HPDE6-E6E7 (cell line): ENCODE results near the gene SPAG16.

Experiments used
- DNase-seq: peaks from one replicate; pipeline ENCODE4 v3.0.0; 2011; ENCODE audit warnings: missing footprints; ENCODE audit errors: extremely low spot score

The SPAG16 gene

DNA sequence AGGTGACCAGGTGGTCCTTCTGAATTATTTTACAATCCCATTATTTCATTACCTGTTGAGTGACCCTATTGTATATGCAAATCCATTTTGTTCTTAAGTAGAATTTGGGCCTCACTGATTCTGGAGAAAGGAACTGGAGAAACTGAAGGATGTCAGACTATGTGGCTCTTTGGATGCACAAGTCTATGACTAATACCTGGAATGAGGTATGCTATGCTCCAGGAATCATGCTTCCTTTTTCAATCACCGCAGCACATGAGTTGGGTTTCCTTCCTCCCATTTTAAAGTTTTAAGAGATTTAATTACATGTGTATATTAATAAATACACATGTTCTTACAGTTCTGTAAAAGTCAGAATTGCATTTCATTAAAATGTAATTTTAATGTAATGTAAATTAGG lies 872.7 kb downstream of the SPAG16 start:
- DNase-seq: peak; percentile 2

DNA sequence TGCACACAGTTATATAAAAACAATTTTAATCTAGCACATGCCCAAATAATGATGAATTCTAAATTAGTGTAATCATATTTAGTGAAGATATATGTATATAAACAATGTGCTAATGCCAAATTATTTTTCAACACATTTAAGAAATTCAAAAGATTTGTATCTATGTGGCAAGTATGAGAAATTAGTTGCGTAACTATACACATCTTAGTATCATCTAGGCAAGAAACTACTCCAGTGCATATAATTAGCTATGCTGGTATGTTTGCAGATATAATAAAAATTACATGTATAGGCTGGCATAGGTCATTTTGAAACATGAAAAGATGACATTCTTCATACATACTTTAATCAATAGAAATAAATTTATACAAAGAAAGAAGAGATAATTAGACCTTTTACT lies 874.6 kb downstream of the SPAG16 start:
- DNase-seq: no peak

GRCh38 chr2:214169281-214169680 lies 885.0 kb downstream of the SPAG16 start:
- DNase-seq: no peak

- DNase-seq: no peak
These were observed 885.5 kb downstream of the SPAG16 start for GRCh38 chr2:214169736-214170135.

DNA sequence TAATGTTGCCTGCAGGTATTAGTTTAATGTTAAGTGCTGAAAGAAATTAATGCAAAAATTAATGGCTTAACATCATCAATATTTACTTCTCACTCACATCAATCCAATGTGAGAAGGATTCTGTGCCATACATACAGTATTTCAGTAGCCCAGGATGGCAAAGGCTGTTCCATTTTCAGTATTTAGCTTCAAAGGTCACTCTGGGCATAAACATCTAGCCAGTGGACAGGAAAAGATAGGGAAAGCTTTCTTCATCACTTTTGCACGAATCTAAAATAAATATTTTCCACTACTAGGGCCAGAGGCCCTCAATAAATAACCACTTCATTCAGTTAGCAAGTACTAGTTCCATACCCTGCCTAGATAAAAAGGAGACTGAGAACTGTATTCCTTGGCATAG lies 890.3 kb downstream of the SPAG16 start:
- no peak for DNase-seq

- DNase-seq: no peak
These were observed 895.8 kb downstream of the SPAG16 start for GRCh38 chr2:214180071-214180470.

DNA sequence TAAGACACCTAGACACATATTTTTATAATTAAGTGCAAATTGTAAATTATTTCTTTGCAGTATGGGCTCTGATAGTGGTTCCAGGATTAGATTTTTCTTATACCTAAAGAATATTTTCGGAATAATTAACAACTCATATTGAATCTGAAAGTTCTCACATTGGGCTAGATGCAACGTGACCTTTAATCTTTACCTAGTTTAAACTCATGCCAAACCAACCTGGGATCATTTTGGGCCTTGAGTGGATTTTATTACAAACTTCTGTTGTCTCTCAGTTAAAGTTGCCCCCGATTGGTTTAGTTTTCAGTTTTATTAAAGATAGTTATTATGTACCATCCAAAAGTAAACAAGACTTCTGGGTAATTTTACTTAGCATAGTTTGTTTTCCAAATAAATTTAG lies 896.4 kb downstream of the SPAG16 start:
- DNase-seq: no peak

- no peak for DNase-seq
These were observed 900.2 kb downstream of the SPAG16 start for GRCh38 chr2:214184461-214184860.

GRCh38 chr2:214185546-214185945 lies 901.3 kb downstream of the SPAG16 start:
- DNase-seq: no peak

GRCh38 chr2:214192711-214193110 lies 908.4 kb downstream of the SPAG16 start:
- no peak for DNase-seq

DNA sequence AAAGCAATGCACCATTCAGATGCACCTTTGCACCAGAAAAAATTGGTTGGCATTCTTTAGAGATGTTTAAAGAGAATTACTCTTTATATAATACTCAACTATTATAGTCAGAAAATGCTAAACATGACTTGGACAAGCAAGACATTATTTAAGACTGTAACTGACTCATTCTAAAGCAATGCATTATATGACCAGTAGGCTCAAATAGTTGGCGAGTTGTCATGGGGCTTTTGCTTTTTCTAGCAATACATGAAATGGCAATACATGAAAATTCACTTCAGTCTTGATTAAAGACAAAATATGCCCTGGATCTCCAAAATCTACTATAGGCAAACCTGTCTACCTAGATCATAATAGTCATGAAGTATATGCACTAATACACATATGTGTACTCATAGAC lies 909.7 kb downstream of the SPAG16 start:
- no peak for DNase-seq

DNA sequence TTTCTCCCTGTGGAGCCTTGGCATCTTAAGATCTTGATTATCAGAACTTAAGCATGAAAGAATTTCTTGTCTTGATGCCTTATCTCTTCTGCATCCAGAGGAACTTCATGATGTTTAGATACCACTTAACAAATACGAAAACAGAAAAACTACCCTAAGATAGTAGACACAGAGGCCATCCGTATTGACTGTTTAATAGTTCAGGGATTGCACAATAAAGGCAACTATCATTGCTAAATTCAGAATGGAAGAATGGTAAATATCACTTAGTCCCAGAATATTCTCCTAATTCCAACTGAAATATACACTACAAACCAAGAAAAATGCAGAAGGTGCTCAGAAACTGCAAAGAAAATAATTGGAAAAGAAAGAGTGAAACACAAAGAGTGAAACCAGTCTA lies 912.0 kb downstream of the SPAG16 start:
- no peak for DNase-seq

DNA sequence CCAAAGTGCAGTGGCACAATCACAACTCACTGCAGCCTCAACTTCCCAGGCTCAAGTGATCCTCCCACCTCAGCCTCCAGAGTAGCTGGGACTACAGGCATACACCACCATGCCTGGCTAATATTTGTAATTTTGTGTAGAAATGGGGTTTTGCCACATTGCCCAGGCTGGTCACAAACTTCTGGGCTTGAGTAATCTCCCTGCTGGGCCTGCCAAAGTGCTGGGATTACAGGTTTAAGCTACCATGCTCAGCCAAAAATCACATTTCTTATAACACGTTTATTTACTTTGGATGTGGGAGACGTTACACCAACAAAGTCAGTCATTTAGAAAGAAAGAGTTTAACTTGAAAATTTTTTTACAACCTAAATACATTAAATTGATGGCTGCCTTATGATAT lies 917.6 kb downstream of the SPAG16 start:
- DNase-seq: no peak

- no peak for DNase-seq
These were observed 919.0 kb downstream of the SPAG16 start for GRCh38 chr2:214203214-214203613.

DNA sequence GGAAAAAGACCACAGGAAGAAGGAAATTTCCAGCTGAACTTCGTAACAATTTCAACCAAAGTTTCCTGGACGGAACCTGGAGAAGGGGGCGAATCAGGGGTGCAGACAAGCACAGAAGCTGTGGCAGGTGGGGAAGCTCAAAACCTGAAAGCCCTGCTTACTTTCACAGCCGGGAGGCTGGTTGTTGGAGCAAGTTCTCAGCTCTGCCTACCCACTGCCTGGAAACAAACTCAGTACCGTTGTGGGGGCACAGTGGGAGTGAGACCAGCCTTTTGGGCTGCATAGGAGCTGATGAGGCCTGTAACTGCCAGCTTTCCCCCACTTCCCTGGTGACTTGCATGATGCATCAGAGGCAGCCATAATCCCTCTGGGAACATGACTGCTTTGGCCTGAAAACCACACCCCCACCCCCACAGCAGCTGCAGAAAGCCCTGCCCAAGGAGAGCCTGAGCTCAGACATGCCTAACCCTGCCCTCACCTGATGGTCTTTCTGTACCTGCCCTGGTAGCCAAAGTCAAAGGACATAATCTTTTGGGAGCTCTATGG lies 919.6 kb downstream of the SPAG16 start:
- no peak for DNase-seq

- peak; percentile 36 for DNase-seq
These were observed 930.8 kb downstream of the SPAG16 start for GRCh38 chr2:214215107-214215506.

- no peak for DNase-seq
These were observed 932.9 kb downstream of the SPAG16 start for GRCh38 chr2:214217136-214217535.

DNA sequence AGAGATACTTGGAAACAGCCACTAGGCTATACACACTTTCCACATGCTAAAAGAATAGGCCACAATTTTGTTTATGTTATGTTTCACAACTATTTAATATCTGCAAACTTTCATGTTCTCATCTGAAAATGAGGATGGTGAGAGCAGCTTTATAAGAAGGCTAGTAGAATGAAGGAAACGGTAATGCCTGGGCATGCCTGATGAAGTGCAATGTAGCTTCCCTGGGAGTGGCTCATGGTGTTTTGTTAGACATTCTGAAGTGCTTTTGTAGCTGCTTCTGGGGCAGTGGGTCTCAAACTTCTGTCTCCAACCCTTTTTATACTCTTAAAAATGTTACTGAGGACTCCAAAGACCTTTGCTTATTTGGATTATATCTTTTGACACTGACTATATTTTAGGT lies 933.3 kb downstream of the SPAG16 start:
- peak; percentile 7 for DNase-seq

DNA sequence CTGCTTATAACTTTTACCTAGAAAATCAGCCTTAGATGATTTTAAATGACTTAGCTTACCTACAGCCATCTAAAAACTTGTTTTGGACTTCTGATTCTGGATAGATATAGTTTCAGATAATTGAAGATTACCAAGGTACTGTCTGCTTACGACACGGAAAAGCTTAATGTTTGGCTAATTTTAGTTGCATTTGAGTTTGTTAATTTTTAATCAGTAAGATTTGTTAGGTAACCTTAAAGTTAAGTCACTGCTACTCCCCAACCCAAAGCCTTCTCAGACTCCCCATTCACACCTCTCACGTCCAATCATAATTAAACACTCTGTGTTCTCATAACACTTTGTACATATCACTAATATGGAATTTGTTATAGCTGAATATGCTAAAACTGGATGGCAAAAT lies 936.0 kb downstream of the SPAG16 start:
- no peak for DNase-seq

DNA sequence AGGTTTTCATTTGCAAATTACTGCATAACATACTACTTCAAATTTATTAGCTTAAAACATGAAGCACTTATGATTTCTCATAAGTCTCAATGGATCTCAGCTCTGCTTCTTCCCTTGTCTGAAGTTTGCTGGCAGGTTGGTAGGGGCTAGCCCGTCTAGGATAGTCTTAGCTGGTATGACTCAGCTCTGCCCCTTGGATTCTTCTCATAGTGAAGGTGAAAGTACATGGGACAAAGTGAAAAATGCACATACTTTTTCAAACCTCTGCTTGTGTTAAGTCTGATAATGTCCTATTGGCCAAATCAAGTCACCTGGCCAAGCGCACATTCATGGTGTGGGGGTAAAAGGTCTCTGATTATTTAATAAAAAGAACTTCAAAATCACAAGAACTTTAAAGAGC lies 941.8 kb downstream of the SPAG16 start:
- no peak for DNase-seq

- DNase-seq: no peak
These were observed 948.0 kb downstream of the SPAG16 start for GRCh38 chr2:214232271-214232670.

GRCh38 chr2:214233164-214233563 lies 948.9 kb downstream of the SPAG16 start:
- DNase-seq: no peak

- no peak for DNase-seq
These were observed 958.5 kb downstream of the SPAG16 start for GRCh38 chr2:214242797-214243196.

DNA sequence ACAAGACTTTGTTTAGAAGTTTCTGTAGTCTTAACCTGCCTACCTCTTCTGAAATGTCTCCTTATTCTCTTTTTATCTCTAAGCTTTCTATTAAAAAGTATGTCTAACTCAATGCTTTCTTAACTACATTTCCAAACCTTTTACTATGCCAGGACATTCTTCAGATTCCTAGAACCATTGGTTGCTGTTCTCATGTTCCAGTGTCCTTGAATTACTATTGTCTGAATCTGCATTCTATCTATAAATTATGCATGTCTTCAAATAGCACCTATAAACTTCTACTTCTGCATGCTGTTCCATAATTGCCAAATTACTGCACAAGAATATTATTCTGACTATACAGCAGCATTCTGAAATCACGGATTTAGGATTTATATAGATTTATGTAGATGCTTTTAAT lies 960.6 kb downstream of the SPAG16 start:
- no peak for DNase-seq

- DNase-seq: no peak
These were observed 962.2 kb downstream of the SPAG16 start for GRCh38 chr2:214246417-214246816.
